ENCODE results near the gene CASKIN2.

DNA sequence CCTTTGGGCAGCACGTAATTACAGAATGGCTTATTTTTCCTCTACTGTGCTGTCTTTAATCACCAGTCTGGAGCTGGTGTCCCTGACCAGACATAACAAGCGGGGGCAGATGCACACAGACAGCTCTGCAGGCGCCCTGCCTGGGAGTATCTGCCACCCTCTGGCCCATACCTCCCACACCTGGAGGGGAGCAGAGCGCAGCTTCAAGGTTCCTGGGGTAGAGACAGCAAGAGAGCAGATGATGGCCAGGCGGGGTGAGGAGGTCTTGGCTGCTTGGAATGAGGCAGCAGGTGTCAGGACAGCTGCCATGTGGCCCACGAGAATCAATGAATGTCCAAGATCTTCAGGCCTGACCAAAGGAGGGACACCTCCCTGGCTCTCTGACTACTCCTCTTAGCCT is 35.1 kb downstream of the CASKIN2 start:
- TF ChIP-seq YY1 (IDR thresholded peaks at IDR 0.05; ENCODE audit: insufficient read depth, insufficient read length) (no peak), SUZ12 (IDR thresholded peaks at IDR 0.05; ENCODE audit: extremely low read depth, insufficient read depth, insufficient read length) (no peak), ZNF274 (IDR thresholded peaks at IDR 0.05; ENCODE audit: low read depth, low read length) (no peak)
